CD4-positive, alpha-beta T cell treated with Interleukin-6 at 100 ng/mL for 8 hours (primary cell): ENCODE measurements around the gene RIPPLY2.

Experiments used
- DNase-seq: peaks from one replicate; pipeline ENCODE4 v3.0.0-alpha.2; 2020; ENCODE audit warnings: mixed read lengths, low spot score

The RIPPLY2 gene

GRCh38 chr6:83905648-83906047, 52.5 kb downstream of the RIPPLY2 start:
- DNase-seq = no peak
